TTC549 (cell line): ENCODE results near the gene GYG2.

Source experiments
- FAIRE-seq: peaks from 2 replicates; lab custom pipeline; 2012; peaks lifted over from hg19 to GRCh38; lab: Jason Lieb, UNC

Gene GYG2

DNA sequence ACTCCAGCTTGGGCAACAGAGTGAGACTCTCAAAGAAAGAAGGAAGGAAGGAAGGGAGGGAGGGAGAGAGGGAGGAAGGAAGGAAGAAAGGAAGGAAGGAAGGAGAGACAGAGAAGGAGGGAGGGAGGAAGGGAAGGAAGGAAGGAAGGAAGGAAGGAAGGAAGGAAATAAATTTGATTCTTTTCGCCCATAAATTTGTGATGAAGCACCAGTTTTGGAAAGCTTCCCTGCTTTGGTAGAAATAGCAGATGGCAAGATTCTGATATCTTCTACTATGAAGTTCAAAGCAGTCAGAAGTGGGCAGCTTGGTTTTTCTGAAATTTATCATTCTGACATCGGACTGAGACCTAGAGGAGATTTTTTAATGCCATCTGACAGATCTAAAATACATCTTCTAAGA is 11.7 kb upstream of the GYG2 start:
- FAIRE-seq, result no peak

DNA sequence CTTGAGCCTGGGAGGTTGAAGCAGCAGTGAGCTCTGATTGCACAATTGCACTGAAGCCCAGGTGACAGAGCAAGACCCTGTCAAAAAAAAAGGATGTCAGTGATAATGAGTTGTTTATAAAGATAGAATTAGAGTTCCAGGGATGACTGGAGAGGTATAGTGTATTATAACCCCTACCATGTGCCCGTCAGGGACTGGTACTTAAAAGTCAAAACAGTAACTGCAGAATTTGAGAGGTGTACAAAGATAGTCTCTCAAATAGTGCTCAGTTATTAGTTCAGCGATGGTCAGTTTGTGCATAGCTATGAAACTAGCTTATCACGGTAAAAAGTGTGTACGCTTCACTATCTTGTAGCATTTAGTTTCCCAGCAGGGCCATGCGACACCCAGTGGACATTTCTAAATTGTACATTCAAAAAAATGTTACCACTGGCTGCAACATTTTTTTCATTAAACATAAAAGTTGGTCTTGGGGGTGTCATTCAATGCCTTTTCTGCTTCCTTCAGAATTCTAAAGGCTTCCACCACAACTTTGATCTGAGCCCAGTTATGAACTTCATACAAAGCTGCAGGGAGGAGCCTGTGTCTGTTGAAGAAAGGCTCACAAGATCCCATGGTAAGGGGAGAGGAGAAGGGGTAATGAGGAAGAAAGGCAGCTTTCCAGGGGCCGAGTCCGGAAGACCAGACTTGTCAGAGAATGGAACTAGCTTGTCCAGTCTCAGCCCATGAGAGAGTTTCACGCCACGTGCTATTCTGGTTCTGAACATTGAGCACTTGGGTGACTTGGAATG is 9.2 kb upstream of the GYG2 start:
- FAIRE-seq, result peak; percentile 77

DNA sequence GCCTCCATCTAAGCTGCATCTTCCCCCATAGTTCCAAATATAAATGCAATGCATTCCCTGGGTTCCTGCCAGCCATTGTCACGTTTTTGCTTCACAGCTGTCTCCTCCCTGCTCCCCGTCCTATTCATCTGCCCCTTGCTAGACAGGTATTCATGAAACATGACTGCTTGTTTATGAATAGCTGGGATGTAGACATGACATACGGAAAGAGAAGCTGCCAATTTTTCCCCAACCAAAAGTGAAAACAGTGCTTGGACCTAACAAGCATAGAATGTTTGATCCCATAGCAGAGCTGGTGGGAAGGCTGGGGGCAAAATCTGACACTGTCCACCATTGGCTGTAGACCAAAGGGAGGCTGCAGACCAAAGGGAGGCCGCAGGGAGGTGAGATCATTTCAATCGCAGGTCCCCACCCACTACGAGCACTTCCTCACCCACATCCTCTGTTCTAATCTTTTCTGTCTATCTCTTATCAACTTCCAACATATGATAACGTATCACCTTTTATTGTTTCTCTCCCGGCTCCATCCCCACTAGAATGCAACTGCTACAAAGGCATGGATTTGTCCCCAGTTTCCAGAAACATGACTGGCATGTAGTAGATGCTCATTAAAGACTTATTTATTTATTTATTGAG is 8.5 kb upstream of the GYG2 start:
- FAIRE-seq, result no peak

DNA sequence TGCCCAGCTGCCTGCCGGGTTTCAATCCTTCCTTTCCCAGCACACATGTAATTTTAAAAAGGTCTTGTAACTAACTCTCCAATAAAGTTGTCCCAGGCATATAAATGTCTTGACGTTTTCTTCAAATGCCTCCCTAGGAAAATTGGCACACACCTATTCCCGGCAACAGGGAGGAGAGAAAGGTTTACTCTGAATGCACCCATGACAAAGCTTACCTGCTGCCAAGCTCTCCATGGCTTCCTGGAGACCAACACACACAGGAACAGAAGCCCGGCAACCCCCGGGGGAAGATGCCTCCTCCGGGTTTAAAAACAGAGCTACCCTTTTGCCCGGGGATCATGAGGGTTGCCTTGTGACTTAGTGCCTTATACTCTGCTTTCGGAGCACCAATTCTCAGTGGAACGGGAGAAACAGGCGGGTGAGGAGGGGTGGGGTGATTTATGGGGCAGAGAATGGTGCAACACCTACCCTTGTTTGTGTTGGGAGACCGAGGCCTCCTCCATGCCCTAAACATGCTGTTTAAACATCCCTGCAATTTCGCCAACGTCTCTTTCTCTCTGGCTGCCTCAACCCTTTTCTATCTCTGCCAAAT is 4.8 kb upstream of the GYG2 start:
- no peak for FAIRE-seq

DNA sequence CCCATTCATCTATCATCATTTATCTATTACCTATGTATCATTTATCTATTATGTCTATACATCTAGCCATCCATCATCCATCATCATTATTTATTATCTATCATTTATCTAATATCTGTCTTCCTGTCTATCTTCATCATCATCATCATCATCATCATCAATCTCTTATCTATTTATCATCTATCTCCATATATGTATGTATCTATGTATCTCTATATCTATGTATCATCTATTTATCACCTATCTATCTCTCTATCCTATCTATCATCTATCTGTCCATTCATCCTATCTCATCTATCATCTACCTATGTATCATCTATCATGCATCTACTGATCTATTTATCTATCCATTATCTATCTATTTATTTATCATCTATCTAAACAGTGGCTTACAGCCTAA is 3.8 kb upstream of the GYG2 start:
- no peak for FAIRE-seq

DNA sequence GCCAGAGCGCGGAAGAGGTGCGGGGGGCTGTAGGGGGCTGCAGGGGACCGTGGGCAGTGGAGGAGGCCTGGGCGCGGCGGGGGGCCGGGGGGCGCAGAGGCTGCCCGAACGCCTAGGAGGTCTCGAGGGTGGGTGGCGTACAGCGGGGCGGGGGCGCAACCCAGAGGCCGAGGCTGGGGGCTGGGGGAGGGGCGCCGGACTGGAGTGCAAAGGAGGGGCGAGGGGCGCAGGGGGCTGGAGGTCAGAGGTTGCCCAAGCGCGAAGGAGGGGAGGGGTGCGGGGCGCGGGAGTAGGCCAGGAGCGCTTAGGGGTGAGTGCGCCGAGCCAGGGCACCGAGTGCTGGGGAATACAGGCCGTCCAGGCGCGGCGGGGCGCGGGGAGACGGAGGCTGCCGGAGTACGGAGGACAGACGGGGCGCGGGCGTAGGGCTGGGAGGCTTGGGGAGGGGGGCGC is 255 bp downstream of the GYG2 start:
- no peak for FAIRE-seq

DNA sequence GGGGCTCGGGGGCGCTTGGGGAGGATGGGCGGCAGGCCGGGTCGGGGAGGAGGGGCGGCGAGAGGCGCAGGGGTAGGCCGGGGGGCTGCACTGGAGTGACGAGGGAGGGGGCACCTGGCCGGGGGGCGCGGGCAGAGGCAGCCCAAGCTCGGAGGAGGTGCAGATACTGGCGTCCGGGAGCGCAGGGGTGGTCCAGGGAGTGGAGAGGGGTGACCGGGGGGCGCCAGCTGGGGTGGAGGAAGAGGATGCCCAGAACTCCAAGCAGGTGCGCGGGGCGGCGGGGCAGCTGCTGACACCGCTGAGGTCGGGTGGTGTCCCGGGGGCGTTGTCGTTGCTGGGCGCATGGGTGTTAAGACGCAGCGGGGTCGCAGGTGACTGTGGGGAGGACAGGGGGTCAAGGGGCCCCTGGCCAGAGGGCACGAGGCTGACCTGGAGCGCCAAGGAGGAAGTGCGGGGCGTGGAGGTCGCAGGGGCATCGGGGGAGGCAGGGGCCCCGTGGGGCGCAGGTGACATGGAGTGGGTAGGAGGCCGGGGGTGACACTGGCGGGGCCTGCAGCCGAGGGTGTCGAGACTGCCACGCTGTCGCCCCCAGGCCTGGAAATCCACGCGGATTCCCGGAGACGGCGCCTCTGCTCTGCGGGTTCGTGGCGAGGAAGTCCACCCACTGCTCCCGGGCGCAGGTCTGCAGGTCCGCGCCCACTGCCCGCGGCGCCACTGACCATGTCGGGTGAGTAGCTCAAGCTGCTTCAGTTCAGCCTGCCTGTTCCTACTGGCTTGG is 928 bp downstream of the GYG2 start:
- no peak for FAIRE-seq

DNA sequence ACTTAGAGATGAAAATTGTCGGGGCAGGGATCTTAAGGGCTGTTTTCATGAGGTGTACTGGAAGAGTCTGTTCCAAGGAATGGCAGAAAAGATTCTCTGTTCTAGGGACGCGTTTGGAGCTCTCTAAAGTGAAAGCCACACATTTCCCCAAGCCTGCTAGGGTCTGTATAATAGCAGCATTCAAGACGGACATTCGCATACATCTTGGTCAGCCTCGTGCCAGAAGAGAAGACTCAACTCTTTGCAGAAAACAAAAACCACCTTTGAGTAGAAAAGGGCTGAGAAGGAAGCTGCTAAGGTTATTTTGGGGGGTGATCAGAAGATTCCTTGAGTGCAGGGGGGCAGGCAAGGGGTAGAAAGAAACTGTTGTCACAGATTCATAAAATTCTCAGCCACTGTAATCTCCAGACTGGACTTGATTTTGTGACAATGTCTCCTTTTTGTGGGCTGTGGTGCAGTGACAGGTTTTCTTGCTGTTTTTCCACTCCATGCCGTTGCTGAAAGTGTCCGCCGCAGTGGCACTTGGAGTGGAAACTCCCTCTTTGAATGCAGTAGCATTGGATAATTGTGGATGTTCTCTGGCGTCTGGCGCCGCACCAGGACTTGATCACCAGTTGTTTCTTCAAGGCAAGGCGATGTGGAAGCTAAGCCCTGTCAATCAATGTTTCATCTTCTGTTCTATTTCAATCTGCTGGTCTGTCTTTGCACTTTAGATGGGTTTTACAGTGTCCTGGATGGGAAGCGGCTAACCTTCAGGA is 2.9 kb downstream of the GYG2 start:
- FAIRE-seq, result no peak

DNA sequence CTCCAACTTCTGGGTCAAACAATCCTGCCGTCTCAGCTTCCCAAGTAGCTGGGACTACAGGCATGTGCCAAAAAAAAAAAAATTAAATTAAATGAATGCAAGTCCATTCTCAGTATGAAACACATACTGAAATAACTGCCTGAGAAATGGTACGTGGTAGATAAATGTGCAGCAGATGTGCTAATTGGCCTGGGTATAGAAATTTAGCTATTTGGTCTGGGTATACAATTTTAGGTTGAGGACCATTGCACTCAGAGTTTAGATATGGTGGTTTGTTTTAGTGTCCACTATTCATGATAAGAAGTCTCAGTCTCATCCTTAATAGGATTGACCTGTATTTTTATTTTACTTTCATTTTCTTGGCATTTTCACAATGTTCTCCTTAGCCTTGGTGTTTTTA is 9.2 kb downstream of the GYG2 start:
- no peak for FAIRE-seq

DNA sequence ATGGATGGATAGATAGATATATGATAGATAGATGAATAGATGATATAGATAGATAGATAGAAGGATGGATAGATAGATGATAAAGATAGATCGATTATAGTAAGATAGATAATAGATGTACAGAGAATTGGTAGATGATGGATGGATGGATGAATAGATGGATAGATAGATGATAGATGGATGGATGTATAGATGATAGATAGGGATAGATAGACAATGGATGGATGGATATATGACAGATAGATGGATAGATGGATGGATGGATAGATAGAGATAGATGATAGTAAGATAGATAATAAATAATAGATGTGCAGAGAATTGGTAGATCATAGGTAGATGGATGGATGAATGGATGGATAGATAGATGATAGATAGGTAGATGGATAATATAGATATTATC is 12.2 kb downstream of the GYG2 start:
- no peak for FAIRE-seq

DNA sequence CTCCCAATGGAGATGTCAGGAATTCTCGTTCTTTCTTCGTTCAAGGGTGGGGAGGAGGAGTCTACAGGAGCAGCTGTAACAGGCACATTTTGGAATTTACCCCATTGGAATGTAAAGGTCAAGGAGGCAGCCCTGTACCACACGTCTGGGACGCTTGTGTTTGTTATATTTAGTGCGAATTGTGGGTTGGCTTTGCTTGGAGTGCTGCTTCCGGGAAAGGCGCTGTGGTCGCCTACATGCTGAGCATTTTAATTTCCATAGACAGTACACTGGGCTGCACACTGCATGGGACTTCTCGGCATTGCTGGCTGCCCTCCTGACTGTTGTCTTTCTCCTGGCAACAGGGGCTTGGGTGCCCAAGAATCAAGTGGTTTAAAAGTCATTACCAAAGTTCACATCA is 12.8 kb downstream of the GYG2 start:
- no peak for FAIRE-seq

DNA sequence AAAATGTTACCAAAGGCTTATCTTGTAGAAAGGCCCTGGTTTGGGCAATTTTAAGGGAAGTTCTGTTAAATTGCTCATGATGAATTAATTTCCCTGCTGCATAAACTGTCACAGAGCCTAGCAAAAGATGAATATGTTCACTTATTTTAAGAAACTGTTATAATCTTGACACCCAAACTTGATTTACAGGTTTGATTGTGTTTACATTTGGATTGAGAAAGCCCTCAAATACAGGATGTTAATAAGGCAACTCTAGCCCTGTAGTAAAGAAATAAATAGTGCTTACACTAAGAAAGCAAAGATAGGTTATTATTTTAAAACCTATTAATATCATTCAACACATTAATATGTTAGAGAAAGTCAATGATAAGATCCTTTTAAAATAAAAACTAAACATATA is 18.3 kb downstream of the GYG2 start:
- FAIRE-seq, result no peak

DNA sequence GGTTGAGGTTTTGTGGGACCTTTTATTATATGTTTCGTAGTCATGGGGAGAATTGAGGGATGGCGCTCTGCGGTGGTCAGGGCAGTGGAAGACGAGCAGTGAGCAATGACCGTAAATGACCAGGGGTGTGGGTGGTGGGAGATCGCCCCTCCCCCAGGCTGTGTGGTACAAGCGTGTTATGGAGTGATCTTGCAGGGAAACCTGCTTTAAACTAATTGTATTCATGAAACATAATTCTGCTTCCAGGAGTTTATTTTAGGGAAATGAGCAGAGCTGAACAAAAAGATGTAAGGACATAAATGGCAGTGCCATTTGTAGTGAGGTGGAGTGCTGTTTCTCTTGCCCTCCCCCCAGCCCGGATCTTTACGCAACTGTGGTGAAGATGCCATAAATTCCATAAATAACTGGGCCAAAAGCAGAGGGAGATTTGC is 20.2 kb downstream of the GYG2 start:
- peak; percentile 92 for FAIRE-seq

DNA sequence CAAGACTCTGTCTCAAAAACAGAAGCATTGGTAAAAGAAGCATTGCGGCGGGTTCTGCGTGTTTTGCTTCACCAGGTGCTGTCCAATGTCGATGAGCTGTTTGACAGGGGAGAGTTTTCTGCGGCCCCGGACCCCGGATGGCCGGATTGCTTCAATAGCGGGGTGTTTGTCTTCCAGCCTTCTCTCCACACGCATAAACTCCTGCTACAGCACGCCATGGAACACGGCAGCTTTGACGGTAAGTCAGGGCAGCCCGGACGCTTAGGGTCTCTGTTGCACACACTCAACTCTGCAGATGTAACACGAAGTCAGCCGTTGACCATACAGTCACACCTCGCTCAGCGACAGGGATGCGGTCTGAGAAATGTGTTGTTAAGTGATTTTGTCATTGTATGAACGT is 26.2 kb downstream of the GYG2 start:
- FAIRE-seq, result no peak

DNA sequence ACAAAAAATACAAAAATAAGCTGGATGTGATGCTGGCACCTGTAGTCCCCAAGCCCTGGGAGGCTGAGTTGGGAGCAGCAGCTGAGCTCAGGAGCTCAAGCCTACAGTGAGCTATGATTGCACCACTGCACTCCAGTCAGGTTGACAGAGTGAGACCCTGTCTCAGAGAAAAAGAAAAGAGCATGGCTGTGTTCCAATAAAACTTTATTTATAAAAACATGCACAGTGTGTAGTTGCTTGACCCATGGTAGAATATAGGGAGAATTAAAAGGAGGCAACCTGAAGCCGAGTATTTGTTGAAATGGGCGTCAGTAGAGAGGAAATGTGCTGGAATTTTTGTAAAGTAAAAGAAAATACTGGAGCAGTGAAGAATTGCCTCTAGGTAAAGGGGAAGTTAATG is 27.0 kb downstream of the GYG2 start:
- FAIRE-seq, result no peak

DNA sequence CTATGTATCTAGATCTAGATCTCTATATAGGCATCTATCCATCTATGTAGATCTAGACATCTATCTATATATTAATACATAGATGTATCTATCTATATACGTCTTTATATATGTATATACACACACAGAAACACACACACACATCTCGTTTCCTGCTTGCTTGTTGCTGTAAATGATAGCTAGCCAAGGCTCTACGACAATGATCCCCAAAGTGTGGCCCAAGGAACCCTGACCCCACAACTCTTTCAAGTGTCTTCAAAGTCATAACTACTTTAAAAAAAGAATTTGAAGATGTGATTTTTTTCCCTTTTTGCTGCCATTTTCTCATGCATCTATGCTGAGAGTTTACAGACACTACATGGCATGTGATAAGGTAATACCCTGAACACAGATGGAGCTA is 28.8 kb downstream of the GYG2 start:
- no peak for FAIRE-seq

DNA sequence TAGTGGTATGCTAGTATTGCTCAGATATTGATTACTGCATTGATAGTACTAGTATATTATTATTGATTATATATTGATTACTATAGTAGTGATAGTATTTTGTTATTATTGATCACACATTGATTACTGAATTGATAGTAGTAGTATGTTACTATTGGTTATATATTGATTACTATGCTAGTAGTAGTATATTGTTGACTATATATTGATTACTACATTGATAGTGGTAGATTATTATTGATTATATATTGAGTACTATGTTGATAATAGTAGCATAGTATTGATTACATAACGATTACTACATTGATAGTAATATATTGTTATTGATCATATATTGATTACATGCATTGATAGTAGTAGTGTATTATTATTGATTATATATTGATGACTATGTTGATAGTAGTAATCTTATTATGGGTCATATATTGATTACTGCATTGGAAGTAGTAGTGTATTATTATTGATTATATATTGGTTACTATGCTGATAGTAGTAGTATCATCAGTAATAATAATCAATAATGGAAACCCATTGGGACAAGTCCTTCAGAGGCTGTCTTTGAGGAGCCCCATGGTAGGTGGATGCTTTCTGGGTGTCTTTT is 30.6 kb downstream of the GYG2 start:
- FAIRE-seq, result peak; percentile 47

DNA sequence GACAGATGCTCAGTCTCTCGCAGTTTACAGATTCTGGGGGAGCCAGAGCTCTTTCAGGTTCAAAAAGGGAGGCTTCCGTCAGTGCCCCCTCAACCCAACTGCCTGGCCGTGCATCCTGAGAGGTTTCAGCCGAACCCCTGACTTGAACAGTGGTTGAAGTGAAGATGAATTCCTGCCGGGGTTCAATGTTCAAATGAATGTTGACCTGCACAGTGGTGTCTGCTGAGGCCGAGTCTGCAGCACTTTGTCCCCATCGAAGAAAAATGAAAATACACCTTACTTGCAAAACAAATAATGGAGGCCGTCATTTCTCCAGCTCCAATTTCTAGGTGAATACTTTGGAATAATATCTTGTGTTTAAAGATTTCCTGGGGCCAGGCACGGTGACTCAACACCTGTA is 33.7 kb downstream of the GYG2 start:
- FAIRE-seq, result no peak

DNA sequence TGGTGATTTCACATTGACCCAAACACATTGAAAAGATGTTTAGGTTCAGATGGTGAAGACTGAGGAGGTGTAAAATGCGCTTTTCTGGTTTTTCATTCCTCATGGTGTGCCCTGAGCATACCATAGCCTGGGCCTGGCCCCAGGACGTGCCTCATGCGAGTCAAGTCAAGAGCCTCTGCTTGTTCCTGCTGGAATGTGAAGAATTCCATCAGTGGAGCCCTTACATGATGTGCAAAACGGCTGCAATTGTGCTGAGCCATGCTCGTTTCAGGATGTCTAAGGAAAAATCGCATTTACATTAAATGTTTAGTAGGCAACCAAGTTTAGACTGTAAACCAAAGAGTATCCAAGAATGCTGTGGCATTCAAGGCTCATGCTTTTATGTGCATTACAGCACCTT is 34.9 kb downstream of the GYG2 start:
- peak; percentile 13 for FAIRE-seq

DNA sequence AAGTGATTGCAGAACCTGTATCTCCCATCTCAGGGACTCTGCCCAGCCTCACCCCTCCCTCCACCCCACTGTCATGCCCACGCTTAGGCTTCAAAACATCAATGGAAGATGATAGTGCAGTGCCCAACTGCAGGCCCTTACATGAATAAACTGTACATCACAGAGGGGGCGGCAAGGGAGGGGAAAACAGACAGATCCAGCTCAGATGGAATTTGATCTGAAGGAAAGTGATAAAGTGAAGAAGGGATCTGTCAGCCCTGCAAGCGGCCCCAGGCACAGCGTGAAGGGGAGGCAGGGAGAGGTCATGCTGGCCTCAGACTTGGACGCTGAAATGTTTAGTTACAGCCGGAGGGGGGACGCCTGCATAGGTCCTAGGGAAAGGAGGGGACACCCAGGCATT is 38.5 kb downstream of the GYG2 start:
- FAIRE-seq, result no peak

DNA sequence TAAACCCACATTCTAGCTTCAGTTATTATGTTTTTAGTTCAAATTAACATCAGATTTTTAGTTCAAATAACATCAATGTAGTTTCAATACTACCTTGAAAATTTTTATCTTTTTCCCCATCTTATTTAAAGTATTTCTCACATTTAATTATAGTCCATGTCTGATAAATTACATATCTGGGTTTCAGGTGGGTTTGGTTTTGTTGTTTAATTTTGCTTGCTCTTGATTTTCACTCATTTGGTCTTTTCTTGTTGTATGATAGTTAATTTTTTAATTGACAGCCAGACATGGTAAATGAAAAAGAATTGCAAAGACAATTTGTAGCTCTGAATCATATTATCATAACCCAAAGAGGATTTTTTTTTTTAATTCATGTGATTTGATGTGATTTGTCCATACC is 41.9 kb downstream of the GYG2 start:
- FAIRE-seq, result peak; percentile 46

DNA sequence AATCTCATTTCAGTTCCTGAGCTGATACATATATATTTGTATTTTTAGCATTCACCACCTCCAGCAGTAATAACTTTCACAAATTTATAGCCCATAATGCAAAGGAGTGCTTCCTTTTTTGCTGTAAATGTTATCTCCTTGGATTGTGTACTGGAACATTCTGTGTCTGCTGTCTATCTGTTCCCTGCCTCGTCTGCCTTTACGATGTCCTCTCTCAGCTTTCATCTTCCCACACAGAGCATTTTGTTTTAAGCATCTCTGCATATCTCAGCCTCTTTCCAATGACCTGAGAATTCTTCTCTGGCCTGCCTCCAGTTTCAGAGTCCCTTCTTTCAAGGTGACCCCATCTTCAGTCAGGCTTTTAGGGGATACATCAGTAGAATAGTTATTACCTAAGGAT is 43.1 kb downstream of the GYG2 start:
- FAIRE-seq, result no peak
